Body of pancreas (tissue), 4 donors: Measurements from ENCODE around the gene STOML1.

ENCODE experiments used
- CTCF ChIP-seq, 7 experiments: fragments of 450-650 bp in 4 of 7; fragments of 200-600 bp in 3 of 7; sonication (generic) in 3 of 7; IDR thresholded peaks; one replicate each; pipeline ENCODE4 v1.5.1; 2016 to 2019; ENCODE audit warnings: antibody characterized with exemption in 7 of 7
- POLR2A ChIP-seq, 3 donors: fragments of 450-650 bp; IDR thresholded peaks; one replicate each; pipeline ENCODE4 v1.6.1; 2016; ENCODE audit warnings: antibody characterized with exemption in 3 of 3, mild to moderate bottlenecking in 2 of 3

DNA sequence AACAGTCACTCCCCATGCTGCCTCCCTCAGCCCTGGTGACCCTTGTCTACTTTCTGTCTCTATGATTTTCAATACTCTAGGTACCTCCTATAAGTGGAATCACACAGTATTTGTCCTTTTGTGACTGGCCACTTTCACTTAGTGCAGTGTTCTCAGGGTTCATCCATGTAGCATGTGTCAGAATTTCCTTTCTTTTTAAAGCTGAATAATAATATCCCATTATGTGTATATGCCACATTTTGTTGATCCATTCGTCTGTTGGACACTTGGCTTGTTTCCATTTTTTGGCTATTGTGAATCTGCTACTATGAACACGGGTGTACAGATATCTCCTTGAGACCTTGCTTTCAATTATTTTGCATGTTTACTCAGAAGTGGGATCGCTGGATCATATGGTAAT, 36.6 kb upstream of the STOML1 start:
- TF ChIP-seq POLR2A (IDR thresholded peaks at IDR 0.05) (no peak), CTCF (IDR thresholded peaks at IDR 0.05) (no peak)
